Dedifferentiated amniotic fluid mesenchymal stem cell (primary cell): ENCODE results near the gene NUCB1.
"Not testable (repeated sequence)": the region's sequence is repeated elsewhere in the genome, so short reads cannot be mapped to it uniquely, and the experiment has no call there.

ENCODE experiments used
- DNase-seq: peaks from one replicate; pipeline ENCODE4 v3.0.0-alpha.2; 2016; ENCODE audit errors: extremely low spot score

The NUCB1 gene

DNA sequence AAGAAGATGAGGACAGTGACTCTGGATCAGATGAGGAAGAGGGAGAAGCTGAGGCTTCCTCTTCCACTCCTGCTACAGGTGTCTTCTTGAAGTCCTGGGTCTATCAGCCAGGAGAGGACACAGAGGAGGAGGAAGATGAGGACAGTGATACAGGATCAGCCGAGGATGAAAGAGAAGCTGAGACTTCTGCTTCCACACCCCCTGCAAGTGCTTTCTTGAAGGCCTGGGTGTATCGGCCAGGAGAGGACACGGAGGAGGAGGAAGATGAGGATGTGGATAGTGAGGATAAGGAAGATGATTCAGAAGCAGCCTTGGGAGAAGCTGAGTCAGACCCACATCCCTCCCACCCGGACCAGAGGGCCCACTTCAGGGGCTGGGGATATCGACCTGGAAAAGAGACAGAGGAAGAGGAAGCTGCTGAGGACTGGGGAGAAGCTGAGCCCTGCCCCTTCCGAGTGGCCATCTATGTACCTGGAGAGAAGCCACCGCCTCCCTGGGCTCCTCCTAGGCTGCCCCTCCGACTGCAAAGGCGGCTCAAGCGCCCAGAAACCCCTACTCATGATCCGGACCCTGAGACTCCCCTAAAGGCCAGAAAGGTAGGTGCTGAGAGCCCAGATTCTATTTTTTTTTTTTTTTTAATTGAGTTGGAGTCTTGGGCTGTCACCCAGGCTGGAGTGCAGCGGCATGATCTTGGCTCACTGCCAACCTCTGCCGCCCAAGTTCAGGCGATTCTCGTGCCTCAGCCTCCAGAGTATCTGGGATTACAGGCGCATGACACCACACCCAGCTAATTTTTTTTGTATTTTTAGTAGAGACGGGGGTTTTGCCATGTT lies 25.6 kb upstream of the NUCB1 start:
- peak; percentile 36 for DNase-seq

DNA sequence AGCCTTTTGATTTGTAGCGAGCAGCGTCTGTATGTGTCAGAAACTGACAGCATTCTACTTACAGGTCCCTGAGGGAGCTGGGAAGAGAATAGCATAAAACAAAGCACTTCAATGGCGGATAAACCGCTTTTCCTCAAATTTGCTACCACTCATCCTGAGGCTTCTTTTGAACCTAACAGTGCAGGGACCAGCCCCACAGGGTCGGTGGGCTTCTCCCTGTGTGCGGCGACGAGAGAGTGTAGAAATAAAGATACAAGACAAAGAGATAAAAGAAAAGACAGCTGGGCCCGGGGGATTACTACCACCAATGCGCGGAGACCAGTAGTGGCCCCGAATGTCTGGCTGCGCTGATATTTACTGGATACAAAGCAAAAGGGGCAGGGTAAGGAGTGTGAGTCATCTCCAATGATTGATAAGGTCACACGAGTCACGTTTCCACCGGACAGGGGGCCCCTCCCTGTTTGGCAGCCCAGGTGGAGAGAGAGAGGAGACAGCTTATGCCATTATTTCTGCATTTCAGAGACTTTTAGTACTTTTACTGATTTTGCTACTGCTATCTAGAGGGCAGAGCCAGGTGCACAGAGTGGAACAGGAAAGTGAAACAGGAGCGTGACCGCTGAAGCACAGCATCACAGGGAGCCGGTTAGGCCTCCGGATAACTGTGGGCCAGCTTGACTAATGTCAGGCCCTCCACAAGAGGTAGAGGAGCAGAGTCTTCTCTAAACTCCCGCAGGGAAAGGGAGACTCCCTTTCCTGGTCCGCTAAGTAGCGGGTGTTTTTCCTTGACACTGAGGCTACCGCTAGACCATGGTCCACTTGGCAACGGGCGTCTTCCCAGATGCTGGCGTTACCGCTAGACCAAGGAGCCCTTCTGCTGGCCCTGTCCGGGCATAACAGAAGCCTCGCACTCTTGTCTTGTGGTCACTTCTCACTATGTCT lies 23.8 kb upstream of the NUCB1 start:
- not testable (repeated sequence) for DNase-seq

DNA sequence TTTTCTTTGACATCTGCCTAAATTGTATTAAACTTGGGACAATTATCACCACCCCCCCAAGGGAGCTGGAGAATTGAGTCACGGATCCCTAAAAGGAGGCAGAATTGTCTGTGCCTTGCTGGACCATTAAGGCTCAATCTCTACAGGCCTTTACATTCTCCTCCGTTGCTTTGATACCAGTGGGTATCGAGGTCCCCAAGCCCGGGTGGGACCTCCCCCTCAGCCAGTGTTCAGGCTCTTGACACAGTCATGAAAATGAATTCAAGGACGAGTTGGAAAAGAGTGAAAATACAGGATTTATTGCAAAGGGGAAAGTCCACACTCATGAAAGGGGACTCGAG lies 22.3 kb upstream of the NUCB1 start:
- DNase-seq: no peak

DNA sequence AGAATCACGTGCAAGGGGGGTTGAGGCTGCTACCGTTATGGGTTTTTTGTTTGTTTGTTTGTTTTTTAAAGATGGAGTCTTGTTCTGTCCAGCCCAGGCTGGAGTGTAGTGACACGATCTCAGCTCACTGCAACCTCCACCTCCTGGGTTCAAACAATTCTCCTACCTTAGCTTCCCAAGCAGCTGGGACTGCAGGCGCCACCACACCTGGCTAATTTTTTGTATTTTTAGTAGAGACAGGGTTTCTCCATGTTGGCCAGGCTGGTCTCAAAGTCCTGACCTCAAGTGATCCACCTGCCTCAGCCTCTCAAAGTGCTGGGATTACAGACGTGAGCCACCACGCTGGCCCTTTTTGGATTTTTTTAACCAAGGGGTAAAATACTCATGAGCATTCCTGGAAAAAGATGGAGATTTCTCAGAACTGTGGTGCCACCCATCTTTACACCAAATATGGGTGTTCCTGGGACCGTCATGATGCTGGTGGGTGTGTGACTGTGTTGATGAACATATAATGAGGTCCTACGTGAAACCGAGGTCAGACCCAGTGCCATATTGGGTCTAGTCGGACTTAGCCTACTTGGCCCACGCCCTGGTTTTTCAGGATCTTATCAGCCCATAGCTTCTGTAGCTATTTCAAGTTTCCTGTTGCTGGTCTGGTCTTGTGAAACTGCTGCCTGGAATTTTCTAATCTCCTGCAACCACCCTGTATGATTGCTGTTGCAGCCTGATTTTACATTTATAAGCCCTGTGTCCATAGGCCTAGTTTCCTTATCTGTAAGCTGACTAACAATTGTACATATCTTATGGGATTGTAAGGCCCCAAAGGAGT lies 21.7 kb upstream of the NUCB1 start:
- DNase-seq: no peak

DNA sequence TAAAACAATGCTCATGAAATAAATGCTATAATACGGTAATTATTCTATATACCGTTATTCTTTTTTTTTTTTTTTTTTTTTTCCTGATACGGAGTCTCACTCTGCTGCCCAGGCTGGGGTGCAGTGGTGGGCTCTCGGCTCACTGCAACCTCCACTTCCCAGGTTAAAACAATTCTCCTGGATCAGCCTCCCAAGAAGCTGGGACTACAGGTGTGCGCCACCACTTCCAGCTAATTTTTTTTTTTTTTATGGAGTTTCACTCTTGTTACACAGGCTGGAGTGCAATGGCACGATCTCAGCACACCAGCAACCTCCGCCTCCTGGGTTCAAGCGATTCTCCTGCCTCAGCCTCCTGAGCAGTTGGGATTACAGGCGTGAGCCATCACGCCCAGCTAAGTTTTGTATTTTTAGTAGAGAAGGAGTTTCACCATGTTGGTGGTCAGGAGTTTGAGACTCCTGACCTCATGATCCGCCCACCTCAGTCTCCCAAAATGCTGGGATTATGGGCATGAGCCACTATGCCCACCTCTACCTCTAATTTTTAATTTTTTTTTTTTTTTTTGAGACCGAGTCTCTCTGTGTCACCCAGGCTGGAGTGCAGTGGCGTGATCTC lies 21.0 kb upstream of the NUCB1 start:
- no peak for DNase-seq

DNA sequence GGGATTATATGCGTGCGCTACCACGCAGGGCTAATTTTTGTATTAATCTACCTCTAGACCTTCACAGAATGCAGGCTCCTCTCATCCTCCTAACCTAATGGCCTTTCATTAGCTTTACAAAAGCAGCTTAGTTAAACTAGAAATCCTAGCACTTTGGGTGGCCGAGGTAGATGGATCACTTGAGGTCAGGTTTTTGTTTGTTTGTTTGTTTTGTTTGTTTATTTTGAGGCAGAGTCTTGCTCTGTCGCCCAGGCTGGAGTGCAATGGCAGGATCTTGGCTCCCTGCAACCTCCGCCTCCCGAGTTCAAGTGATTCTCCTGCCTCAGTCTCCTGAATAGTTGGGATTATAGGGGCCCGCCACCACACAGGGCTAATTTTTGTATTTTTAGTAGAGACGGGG lies 20.4 kb upstream of the NUCB1 start:
- not testable (repeated sequence) for DNase-seq

DNA sequence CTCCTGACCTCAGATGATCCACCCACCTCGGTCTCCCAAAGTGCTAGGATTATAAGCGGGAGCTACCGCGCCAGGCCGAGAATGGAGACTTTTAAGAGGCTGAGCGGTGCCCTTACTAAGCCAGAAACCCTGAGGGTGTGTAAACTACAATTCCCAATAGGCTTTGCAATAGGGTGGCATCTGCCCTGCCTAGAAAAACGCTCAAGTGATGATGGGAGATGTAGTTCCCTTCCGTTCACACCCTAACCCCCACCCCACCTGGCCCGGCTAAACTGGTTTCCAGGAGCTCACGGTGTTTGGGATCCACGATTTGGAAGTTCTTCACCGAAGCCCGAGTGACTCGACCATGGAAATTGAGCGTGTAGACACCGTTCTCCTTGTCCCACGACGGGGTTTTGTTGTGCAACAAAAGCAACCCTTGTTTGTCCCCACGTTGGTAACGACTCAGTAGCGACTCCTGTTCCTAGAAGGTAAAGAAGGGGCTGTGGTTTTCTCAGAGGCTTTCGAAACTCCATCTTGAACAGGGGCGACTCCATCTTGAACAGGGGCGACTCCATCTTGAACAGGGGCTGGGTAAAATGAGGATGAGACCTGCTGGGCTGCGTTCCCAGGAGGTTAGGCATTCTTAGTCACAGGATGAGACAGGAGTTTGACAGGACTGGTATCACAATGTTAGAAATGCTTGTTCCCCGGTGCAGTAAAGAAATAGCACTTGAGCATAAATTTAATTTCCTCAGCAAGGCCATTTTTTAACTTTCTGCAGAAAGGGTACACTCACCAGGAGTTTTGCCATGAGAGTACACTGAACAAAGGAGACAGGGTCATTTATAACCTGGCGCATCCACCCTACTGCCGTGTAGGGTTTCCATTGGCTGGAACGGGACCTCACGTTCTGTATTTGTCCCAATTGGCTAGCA lies 18.1 kb upstream of the NUCB1 start:
- DNase-seq: no peak

DNA sequence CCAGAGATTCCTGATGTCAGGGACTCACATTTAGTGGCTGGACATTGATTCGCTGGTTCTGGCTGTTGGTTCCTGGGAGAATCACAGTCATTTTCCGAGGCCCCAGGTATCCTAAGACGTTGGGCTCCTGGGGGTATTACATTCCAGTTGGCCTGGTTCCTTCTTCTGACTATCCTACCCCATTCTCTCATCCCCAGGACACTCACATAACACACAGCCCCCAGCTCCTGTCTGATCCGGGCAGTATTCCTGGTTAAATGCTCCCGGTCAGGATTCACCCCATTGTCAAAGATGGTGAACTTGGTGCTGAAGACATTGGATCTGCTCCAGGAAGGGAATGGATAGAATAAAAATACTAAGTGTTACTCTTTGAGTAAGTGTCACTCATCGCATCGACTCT lies 16.4 kb upstream of the NUCB1 start:
- no peak for DNase-seq

DNA sequence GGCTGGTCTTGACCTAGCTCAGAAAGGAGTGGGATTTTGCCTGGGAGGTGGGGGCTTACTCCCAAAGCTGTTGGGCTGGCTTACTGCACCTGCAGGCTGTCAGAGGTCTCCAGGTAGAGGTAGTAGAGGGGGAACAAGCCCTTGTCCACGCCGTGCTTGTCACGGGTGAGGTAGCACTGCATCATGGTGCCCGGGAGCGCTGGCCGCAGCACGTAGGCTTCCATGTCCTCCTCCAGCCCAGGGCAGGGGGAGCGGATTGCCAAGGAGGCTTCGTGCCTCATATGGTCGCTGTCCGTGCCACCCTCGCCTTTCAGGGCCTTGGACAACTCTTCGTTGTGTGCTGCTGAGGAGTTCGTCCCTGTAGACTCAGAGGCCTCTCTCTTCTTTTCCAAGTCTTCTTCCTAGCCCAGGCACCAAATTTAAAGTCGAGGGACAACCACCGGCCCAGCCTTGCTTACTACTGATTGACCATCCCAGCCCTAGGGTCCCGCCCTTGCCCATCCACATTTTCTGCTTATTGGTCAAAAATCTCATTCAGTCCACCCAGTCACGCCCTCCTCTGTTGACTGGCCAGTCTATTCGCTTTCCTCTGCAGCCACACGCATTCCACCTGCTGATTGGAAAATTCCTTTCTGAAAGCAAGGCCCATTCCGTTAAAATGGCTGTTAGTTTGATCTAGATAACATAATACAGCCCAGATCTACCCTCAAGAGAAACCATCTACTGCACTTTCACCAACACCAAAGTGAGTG lies 12.1 kb upstream of the NUCB1 start:
- no peak for DNase-seq

DNA sequence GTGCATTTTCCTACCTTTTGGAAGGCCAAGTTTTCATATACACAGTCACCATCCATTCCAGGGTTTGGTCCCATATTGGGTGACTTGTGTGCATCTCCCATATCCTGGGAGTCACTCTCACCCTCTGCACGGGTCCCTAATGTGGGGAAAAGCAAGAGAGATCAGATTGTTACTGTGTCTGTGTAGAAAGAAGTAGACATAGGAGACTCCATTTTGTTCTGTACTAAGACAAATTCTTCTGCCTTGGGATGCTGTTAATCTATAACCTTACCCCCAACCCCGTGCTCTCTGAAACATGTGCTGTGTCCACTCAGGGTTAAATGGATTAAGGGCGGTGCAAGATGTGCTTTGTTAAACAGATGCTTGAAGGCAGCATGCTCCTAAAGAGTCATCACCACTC lies 10.6 kb upstream of the NUCB1 start:
- DNase-seq: not testable (repeated sequence)

DNA sequence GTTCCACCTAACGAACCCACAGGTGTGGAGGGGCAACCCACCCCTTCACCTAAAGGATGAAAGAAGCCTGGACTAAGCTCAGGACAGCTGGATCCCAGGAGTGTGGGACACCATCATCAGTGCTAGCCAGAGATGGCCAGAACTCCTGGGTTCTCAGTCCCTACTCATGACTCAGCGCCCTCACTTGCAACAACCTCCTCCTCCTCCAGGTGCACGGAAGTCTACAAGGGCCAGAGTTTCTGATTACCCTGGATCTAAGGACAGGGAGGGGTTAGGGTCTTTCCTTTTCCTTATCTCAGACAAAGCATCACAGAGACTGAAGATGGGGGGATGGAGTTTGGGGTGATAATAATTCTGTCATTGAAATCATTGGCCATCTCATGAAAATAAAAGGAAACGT lies 9.6 kb upstream of the NUCB1 start:
- no peak for DNase-seq

DNA sequence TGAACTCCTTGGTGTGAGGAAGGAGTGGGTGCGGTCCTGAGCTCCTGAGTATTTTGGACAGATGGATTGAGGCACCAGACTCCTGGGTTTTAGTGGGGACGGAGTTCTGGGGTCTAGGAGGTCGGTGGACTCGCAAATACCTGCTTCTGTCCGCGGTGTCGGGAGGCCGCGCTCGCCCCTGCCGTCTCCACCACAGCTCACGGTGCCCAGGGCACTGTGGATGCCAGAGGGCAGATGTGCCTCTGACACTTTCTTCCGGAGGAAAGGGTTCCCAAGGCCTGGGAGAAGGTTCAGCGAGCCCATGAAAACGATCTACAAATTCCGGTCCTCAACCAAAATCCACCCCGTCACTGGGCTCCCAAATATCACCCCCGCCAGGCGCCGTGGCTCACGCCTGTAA lies 4.9 kb upstream of the NUCB1 start:
- DNase-seq: no peak

DNA sequence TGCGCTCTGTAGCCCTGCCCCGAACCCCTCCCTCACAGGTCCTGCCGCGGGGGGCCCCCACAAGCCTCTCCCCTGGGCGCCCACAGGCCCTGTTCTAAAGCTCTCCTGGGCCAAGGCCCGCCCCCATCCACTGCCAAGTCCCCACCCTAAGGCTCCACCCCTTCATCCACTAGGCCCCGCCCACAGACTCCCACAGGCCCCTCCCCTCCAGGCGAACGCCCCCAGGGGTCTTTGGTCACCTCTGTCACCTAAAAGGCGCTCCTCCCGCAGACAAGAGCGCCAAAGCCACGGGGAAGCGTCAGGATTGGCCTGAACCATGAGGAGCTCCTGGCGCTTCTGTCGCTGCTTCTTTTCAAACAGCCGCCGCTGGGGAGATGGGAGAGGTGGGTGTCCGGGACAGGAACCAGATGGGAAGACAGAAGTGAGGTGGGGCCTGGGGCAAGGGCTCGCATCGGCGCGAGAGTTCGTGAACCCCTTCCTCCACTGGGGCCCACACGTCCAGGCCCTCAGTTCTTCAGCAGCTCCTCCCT lies 3.9 kb upstream of the NUCB1 start:
- DNase-seq: no peak

DNA sequence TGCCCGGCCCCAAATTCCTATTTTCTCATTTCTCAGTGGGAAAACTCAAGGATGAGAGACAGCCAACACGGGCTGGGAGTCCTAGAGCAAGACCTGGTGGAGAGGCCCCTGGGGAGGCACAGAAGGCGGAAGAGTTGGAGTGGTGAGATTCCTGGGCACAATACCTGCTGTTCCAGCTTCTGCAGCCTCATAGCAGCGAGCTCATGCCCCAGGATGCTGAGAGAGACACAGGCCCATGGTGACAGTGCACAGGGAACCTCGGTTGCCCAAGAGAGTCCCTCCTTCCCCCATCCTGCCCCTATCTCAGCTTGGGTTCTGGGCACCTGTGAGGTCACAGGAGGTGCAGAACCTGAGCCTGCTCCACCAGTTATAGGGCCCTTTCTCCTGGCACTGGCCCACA lies 2.9 kb upstream of the NUCB1 start:
- DNase-seq: no peak

DNA sequence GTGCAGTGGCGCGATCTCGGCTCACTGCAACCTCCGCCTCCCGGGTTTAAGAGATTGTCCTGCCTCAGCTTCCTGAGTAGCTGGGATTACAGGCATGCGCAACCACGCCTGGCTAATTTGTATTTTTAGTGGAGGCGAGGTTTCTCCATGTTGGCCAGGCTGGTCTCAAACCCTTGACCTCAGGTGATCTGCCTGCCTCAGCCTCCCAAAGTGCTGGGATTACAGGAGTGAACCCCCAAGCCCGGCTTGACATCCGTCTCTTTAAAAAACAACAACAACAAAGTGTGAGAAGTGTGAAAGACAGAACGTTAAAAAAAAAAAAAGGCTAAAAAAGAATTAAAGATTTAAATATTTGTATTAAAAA lies 744 bp upstream of the NUCB1 start:
- not testable (repeated sequence) for DNase-seq

DNA sequence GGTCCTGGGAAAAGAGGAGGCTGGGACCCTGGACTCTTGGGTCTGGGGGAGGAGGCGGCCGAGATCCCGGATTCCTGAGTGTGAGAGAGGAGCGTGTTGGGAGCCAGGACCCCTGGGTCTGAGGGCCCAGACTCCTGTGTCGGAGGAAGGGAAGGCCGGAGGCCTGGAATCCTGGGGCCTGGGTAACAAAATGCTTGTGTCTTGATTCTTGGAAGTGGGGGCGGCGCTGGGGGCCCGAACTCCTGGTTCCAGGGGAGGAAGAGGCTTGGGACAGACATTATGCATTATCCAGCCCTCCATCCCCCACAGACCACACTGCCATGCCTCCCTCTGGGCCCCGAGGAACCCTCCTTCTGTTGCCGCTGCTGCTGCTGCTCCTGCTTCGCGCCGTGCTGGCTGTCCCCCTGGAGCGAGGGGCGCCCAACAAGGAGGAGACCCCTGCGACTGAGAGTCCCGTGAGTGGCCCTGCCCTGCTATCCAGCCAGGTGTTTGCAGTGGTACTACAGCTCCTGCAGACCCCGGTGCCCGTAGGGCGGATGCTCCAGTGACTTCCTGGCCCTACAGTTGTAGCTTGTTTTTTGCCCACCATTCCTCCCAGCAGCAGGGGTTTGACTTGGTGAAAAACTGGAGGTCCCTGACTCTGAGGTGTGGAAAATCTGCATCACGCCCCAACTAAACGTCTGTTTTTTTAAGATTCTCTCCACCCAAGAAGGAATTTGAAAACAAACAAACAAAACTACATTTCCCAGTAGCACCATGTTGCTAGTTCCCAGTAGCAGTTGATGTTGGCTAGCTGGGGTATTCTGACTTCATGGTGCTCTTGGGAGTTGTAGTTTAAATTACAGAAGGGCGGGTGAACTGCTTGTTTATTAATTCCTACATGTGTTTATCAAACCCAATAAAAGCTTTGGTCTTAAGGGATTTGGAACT lies 630 bp downstream of the NUCB1 start:
- DNase-seq: no peak

DNA sequence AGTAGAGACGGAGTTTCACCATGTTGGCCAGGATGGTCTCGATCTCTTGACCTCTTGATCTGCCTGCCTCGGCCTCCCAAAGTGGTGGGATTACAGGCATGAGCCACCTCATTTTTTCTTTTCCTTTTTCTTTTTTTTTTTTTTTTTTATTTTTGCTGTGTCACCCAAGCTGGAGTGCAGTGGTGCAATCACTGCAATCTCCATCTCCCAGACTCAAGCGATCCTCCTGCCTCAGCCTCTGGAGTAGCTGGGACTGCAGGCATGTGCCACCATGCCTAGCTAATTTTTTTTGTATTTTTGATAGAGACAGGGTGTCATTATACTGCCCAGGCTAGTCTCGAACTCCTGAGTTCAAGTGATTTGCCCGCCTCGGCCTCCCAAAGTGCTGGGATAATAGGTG lies 2.2 kb downstream of the NUCB1 start:
- DNase-seq: not testable (repeated sequence)

DNA sequence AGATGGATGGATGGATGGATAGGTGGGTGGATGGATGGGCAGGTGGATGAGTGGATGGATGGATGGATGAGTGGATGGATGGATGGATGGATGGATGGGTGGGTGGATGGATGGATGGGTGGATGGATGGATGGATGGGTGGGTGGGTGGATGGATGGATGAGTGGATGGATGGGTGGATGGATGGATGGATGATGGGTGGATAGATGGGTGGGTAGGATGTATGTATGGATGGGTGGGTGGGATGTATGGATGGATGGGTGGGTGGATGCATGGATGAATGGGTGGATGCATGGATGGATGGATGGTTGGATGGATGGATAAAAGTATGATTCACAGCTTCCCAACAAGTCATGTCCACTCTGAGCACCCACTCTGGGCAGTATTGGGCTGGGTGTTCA lies 3.7 kb downstream of the NUCB1 start:
- DNase-seq: not testable (repeated sequence)

DNA sequence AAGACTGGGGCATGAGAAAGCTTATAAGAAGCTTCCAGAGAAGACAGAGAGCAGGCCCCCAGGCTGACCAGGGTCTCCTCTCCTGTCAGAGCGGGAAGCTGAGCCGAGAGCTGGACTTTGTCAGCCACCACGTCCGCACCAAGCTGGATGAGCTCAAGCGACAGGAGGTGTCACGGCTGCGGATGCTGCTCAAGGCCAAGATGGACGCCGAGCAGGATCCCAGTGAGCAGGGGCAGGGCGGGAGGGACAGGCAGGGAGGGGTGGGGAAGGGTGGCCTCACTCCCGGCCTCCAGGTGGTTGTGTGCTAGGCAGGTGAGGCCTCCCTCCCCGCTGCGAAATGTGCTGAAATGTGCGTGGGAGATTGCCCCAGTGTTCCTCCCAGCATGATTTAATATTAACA lies 5.6 kb downstream of the NUCB1 start:
- DNase-seq: no peak
